KOPT-K1 (cell line): Measurements from ENCODE around the gene SLC36A3.
"Not testable (repeated sequence)": the region's sequence is repeated elsewhere in the genome, so short reads cannot be mapped to it uniquely, and the experiment has no call there.

Experiments used
- H3K27ac ChIP-seq: fragments of 200-600 bp; sonication (generic); 2 replicates; pipeline ENCODE4 v1.5.1; 2016; ENCODE audit warnings: antibody characterized with exemption, mild to moderate bottlenecking, low read depth, low read length; ENCODE audit not compliant: poor library complexity, severe bottlenecking
- H3K36me3 ChIP-seq: fragments of 200-600 bp; sonication (generic); 2 replicates; pipeline ENCODE4 v1.5.1; 2017; ENCODE audit warnings: antibody characterized with exemption, mild to moderate bottlenecking, low read length, moderate library complexity; ENCODE audit not compliant: insufficient read depth
- H3K9me3 ChIP-seq: fragments of 200-600 bp; sonication (generic); 2 replicates; pipeline ENCODE4 v1.5.1; 2017; ENCODE audit warnings: antibody characterized with exemption, low read length, mild to moderate bottlenecking; ENCODE audit not compliant: insufficient read depth, poor library complexity, severe bottlenecking

Gene SLC36A3

GRCh38 chr5:151243564-151243963 is 60.0 kb downstream of the SLC36A3 start:
- H3K9me3 ChIP-seq, result no peaks in the 10 kb centered on the region
- H3K27ac ChIP-seq, result no peak overlapping the region
- 0 out of 2 replicates have a peak, but pooled peaks cover 18% of the 10 kb centered on the region for H3K36me3 ChIP-seq

GRCh38 chr5:151243127-151243526 is 60.4 kb downstream of the SLC36A3 start:
- Histone ChIP-seq H3K36me3 (0 out of 2 replicates have a peak, but pooled peaks cover 18% of the 10 kb centered on the region), H3K9me3 (no peaks in the 10 kb centered on the region), H3K27ac (no peak overlapping the region)

GRCh38 chr5:151240924-151241635 is 62.5 kb downstream of the SLC36A3 start:
- Histone ChIP-seq H3K9me3 (no peaks in the 10 kb centered on the region), H3K36me3 (0 out of 2 replicates have a peak, but pooled peaks cover 18% of the 10 kb centered on the region), H3K27ac (no peak overlapping the region)

- H3K27ac ChIP-seq, H3K9me3 ChIP-seq: not testable (repeated sequence)
- H3K36me3 ChIP-seq, result 0 out of 2 replicates have a peak, but pooled peaks cover 14% of the 10 kb centered on the region
These were observed 63.2 kb downstream of the SLC36A3 start for GRCh38 chr5:151240268-151240835.

DNA sequence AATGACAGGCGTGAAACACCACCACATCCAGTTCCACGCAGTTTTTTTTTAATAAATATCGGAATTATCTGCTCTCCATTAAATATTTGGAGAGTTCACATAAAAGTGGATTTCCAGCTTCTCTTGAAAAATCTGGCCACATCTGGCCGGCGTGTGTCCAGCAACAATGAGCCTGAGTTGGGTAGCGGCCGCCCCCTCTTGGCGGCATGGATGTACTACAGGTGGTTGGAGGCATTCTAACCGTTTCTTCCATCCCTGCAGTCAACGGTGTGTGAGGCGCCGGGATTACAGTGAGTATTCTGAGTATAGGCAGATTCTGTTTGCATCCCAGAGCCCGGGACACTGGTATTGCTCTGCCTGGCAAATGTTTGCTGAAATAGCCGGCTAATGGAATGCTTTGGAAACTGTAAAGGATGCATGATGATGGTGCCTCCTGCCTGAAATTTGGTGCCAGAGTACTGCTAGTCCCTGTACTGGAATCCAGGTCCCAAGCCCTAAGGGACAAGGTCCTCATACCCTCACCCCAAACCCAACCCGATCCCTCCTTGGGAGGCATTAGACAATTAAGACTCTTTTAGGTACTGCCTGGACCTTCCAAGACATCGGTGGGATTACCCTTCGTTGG is 64.2 kb downstream of the SLC36A3 start:
- Histone ChIP-seq H3K9me3 (no peaks in the 10 kb centered on the region), H3K36me3 (peaks cover 13% of the 10 kb centered on the region; the same call in 1 of the 2 replicates), H3K27ac (peak overlapping the region; percentile 21)

- H3K9me3 ChIP-seq, result no peaks in the 10 kb centered on the region
- peaks cover 12% of the 10 kb centered on the region; the same call in 1 of the 2 replicates for H3K36me3 ChIP-seq
- no peak overlapping the region for H3K27ac ChIP-seq
These were observed 65.2 kb downstream of the SLC36A3 start for GRCh38 chr5:151238303-151238741.

DNA sequence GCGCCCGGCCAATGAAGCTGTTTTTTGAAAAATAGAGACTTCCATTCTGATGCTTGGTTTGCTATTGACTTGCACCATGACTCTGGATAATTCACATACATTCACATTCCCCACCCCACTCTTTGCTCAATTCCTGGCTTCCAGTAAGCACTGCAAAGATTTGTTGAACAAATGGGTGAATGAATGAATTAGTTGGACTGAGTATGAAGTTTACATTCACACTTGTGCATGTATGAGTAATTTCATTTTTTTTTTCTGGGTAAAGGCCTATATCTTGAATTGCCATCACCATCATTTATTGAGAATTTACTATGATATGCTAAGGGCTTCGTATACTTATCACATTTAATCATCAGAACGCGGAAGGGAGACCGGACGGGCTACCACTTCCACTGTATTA is 65.9 kb downstream of the SLC36A3 start:
- Histone ChIP-seq H3K9me3 (no peaks in the 10 kb centered on the region), H3K36me3 (peaks cover 12% of the 10 kb centered on the region; the same call in 1 of the 2 replicates), H3K27ac (no peak overlapping the region)

DNA sequence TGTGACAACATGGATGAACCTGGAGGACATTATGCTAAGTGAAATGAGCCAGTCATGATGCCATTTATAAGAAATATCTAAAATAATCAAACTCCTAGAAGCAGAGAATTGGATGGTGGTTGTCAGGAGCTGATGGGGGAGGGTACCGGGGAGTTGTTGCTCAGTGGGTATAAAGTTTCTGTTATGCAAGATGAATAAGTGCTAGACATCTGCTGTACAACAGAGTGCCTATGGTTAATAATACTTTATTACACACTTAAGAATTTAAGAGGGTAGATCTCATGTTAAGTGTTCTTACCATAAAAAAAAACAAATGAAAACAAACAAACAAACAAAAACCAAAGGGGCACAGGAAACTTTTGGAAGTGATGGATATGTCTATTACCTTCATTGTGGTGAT is 66.7 kb downstream of the SLC36A3 start:
- Histone ChIP-seq H3K36me3 (peaks cover 19% of the 10 kb centered on the region; the same call in 1 of the 2 replicates), H3K27ac (no peak overlapping the region), H3K9me3 (no peaks in the 10 kb centered on the region)

- not testable (repeated sequence) for H3K27ac ChIP-seq, H3K9me3 ChIP-seq
- H3K36me3 ChIP-seq, result peaks cover 26% of the 10 kb centered on the region; the same call in 1 of the 2 replicates
These were observed 68.4 kb downstream of the SLC36A3 start for GRCh38 chr5:151235239-151235571.

DNA sequence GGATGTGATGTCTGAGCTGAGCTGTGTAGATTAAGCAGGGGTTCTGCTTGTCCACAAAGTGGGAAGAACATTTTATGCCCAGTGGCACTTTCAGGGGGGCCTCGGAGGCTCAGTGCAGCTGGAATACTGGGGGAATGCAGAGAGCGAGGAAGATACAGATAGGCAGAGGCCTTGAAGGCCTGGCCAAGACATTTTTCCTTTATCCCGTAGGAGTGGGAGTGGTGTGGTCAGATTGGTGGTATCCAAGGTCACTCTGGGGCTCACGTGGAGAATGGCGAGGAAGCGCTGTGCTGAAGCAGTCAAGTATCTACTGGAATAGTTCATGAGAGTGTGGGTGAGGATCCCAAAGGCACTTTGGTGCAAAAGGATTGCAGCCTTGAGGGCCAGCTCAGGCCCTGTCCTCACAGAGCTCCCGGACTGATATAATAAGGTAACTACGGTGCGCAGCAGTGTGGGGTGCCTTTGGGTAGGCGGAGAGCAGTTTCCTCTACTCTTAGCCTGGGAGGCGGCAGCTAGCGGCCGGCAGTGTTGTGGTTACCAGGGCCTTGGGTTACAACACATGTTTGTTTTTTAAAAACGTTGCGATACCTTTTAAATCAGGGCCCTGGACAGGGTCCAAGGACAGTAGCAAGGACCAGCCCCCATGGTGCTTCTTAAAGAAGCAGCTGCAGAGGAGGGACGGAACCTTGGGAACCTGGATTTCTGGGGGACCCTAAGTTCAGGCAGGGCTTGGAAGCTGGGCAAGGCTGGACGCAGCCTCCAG is 68.9 kb downstream of the SLC36A3 start:
- Histone ChIP-seq H3K27ac (no peak overlapping the region), H3K36me3 (peaks cover 23% of the 10 kb centered on the region; the same call in 1 of the 2 replicates), H3K9me3 (no peaks in the 10 kb centered on the region)

DNA sequence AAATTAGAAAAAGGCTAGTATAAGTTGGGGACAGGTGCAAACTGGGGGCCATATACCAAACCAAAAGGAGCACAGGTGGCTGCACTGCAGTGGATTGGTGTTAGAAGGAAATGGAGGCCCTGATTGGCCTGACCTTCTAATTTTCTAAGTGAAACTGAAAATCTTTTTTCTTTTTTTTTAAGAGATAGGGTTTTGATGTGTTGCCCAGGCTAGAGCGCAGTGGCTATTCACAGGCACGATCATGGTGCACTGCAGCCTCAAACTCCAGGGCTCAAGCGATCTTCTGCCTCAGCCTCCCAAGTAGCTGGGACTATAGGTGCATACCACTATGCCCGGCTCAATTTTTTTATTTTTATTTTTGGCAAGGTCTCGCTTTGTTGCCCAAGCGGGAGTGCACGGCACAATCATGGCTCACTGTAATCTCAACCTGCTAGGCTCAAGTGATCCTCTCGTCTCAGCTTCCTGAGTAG is 69.9 kb downstream of the SLC36A3 start:
- Histone ChIP-seq H3K27ac (no peak overlapping the region), H3K36me3 (peaks cover 21% of the 10 kb centered on the region; the same call in 1 of the 2 replicates), H3K9me3 (no peaks in the 10 kb centered on the region)

- H3K9me3 ChIP-seq, result no peaks in the 10 kb centered on the region
- H3K36me3 ChIP-seq, result peaks cover 21% of the 10 kb centered on the region; the same call in 1 of the 2 replicates
- no peak overlapping the region for H3K27ac ChIP-seq
These were observed 72.2 kb downstream of the SLC36A3 start for GRCh38 chr5:151231359-151231758.

DNA sequence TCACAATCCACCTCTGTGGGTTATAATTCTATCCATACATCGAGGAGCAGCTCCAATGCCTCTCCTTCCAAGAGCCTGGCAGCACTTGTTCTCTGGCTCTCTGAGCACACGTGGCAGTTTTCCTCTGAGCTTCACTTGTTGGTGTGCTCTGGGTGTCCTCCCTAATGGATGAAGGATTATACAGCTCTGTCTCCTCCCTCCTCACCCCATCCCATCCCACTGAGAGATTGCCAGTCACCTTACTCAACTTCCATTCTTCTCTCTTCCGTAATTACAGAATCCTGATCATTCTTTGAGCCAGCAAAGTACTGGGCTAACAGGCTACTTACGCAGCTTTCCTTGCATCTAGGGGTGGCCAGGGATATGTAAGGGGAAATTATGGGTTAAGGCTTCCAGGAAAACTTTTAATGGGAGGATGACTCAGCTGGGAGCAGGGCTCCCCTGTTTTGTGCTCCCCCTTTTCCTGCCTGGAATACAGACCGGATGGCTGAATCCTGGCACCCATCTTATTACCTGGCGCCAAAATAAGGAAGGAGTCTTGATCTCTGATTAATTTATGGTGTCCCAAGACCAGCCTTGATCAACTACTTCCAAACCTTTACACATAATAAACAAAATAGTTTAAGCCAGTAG is 73.4 kb downstream of the SLC36A3 start:
- Histone ChIP-seq H3K9me3 (no peaks in the 10 kb centered on the region), H3K36me3 (peaks cover 21% of the 10 kb centered on the region; the same call in 1 of the 2 replicates), H3K27ac (no peak overlapping the region)

DNA sequence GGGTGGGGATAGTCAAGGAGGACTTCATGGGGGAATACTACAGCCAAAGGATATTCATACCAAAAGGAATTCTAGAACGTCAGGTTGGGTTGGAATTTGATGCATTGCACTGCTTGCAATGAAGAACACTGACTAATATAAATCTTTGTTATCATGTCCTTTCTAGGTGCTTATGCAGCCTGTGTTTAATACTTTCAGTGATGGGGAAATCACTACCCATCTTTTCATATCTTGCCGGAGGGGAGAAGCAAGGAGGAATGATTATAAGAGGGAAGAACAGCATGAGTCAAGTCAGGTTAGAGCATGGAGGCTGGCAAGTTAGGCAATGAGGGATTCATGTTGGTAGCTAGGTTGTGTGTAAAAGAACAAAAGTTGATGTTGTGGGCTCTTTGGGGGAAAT is 74.6 kb downstream of the SLC36A3 start:
- peaks cover 15% of the 10 kb centered on the region; the same call in 1 of the 2 replicates for H3K36me3 ChIP-seq
- H3K9me3 ChIP-seq, result no peaks in the 10 kb centered on the region
- H3K27ac ChIP-seq, result no peak overlapping the region
